WTC11 (cell line): ENCODE measurements around the gene MYOC. TPM values are rescaled to one million over a fixed set of nuclear protein-coding genes. Genes with fewer than 3 reads are reported as not detected.
A peak's percentile ranks its signal among the peaks of the same experiment; 100 is the strongest.

Experiments used
- ATAC-seq: fragments of 200-7000 bp; cut with Tn5 transposase; 2 replicates; pipeline ENCODE4 v1.10.0; 2021; ENCODE audit warnings: mild to moderate bottlenecking, moderate library complexity
- CTCF ChIA-PET: fragments of 300-600 bp; sonication (Branson Sonifier 250); formaldehyde crosslinking; loops from one replicate; lab custom pipeline; 2021; ENCODE audit warnings: antibody characterized with exemption; lab: Charles Lee
- POLR2A ChIA-PET: fragments of 350-600 bp; sonication (Branson Sonifier 250); formaldehyde crosslinking; loops from one replicate; lab custom pipeline; 2021; ENCODE audit warnings: antibody characterized with exemption; lab: Charles Lee
- DNase-seq: peaks from one replicate; pipeline ENCODE4 v3.0.0; 2021; ENCODE audit warnings: low spot score
- H3K27ac Mint-ChIP-seq: 2 replicates; pipeline ENCODE4 v1.8.0; 2021; ENCODE audit warnings: mixed read lengths
- H3K27me3 Mint-ChIP-seq: 2 replicates; pipeline ENCODE4 v1.8.0; 2021; ENCODE audit warnings: low read depth, mild to moderate bottlenecking, moderate library complexity, mixed read lengths
- H3K36me3 Mint-ChIP-seq: 2 replicates; pipeline ENCODE4 v1.8.0; 2021; ENCODE audit warnings: mixed read lengths
- H3K4me1 Mint-ChIP-seq: 2 replicates; pipeline ENCODE4 v1.8.0; 2022; ENCODE audit warnings: mixed read lengths
- H3K4me3 Mint-ChIP-seq: 2 replicates; pipeline ENCODE4 v1.8.0; 2021; ENCODE audit warnings: mild to moderate bottlenecking, moderate library complexity, mixed read lengths
- H3K9me3 Mint-ChIP-seq: 2 replicates; pipeline ENCODE4 v1.8.0; 2021; ENCODE audit warnings: mixed read lengths
- AR ChIP-seq: fragments of 250-450 bp; sonication (Bioruptor Pico); IDR thresholded peaks from 2 replicates; pipeline ENCODE4 v1.9.0; 2021; ENCODE audit warnings: mild to moderate bottlenecking
- CREB1 ChIP-seq: sonication (generic); formaldehyde crosslinking; IDR thresholded peaks from 2 replicates; pipeline ENCODE4 v1.8.0; 2023; ENCODE audit warnings: mild to moderate bottlenecking, missing genetic modification reagents
- EMX1 ChIP-seq: fragments of 250-450 bp; sonication (Bioruptor Pico); IDR thresholded peaks from 2 replicates; pipeline ENCODE4 v1.8.0; 2021; ENCODE audit warnings: mild to moderate bottlenecking
- GRHL2 ChIP-seq: fragments of 250-450 bp; sonication (Bioruptor Pico); IDR thresholded peaks from 2 replicates; pipeline ENCODE4 v1.8.0; 2022; ENCODE audit warnings: mild to moderate bottlenecking, moderate library complexity; ENCODE audit not compliant: insufficient replicate concordance, severe bottlenecking
- HMGXB4 ChIP-seq: sonication (generic); formaldehyde crosslinking; IDR thresholded peaks from 2 replicates; pipeline ENCODE4 v1.8.1; 2023; ENCODE audit warnings: mild to moderate bottlenecking, moderate library complexity, missing genetic modification reagents
- NFATC4 ChIP-seq: fragments of 250-450 bp; sonication (Bioruptor Pico); IDR thresholded peaks from 2 replicates; pipeline ENCODE4 v1.9.0; 2021; ENCODE audit warnings: mild to moderate bottlenecking
- NR1H2 ChIP-seq: sonication (generic); formaldehyde crosslinking; IDR thresholded peaks from 2 replicates; pipeline ENCODE4 v1.9.0; 2021; ENCODE audit warnings: mild to moderate bottlenecking, moderate library complexity, missing genetic modification reagents
- RELA ChIP-seq: sonication (generic); formaldehyde crosslinking; IDR thresholded peaks from 2 replicates; pipeline ENCODE4 v1.8.1; 2022; ENCODE audit warnings: missing genetic modification reagents, mild to moderate bottlenecking, borderline replicate concordance
- TEAD1 ChIP-seq: sonication (generic); formaldehyde crosslinking; IDR thresholded peaks from 2 replicates; pipeline ENCODE4 v1.8.0; 2022; ENCODE audit warnings: mild to moderate bottlenecking, missing genetic modification reagents
- TEAD4 ChIP-seq: sonication (generic); formaldehyde crosslinking; IDR thresholded peaks from 2 replicates; pipeline ENCODE4 v1.8.0; 2022; ENCODE audit warnings: mild to moderate bottlenecking, missing genetic modification reagents
- TP53 ChIP-seq: sonication (generic); formaldehyde crosslinking; IDR thresholded peaks from 2 replicates; pipeline ENCODE4 v1.8.1; 2023; ENCODE audit warnings: mild to moderate bottlenecking, missing genetic modification reagents
- ZBTB43 ChIP-seq: sonication (generic); formaldehyde crosslinking; IDR thresholded peaks from 2 replicates; pipeline ENCODE4 v1.8.1; 2023; ENCODE audit warnings: mild to moderate bottlenecking, missing genetic modification reagents
- ZNF121 ChIP-seq: sonication (generic); formaldehyde crosslinking; IDR thresholded peaks from 2 replicates; pipeline ENCODE4 v1.8.0; 2023; ENCODE audit warnings: missing genetic modification reagents
- ZNF263 ChIP-seq: sonication (generic); formaldehyde crosslinking; IDR thresholded peaks from 2 replicates; pipeline ENCODE4 v1.8.1; 2022; ENCODE audit warnings: low read depth, mild to moderate bottlenecking, moderate library complexity, missing genetic modification reagents
- ZNF532 ChIP-seq: fragments of 250-450 bp; sonication (Bioruptor Pico); IDR thresholded peaks from 2 replicates; pipeline ENCODE4 v1.9.0; 2021; ENCODE audit warnings: mild to moderate bottlenecking, borderline replicate concordance
- ZSCAN18 ChIP-seq: fragments of 250-450 bp; sonication (Bioruptor Pico); IDR thresholded peaks from 2 replicates; pipeline ENCODE4 v2.1.2; 2022; ENCODE audit warnings: mild to moderate bottlenecking, moderate library complexity
- total RNA-seq: library from RNA; stranded (reverse); gene quantifications from 3 replicates; pipeline ENCODE4 v1.2.3, GENCODE V29; 2021

The MYOC gene
- total RNA-seq, 1 experiment from 2014 or later = not detected

- TF ChIP-seq ZNF532 (CRISPR knock-in tag) (no peak), CREB1 (no peak), ZBTB43 (CRISPR knock-in tag) (no peak), TEAD4 (CRISPR knock-in tag) (no peak), AR (CRISPR knock-in tag) (no peak), ZNF121 (CRISPR knock-in tag) (no peak), NR1H2 (CRISPR knock-in tag) (no peak), NFATC4 (no peak), ZSCAN18 (CRISPR knock-in tag) (no peak)
- Mint-ChIP-seq H3K27me3 (no peaks in the 10 kb centered on the region), H3K4me1 (peaks cover 27% of the 10 kb centered on the region), H3K36me3 (no peaks in the 10 kb centered on the region), H3K27ac (0 out of 2 replicates have a peak overlapping the region, but pooled peaks have one; percentile 36), H3K9me3 (no peaks in the 10 kb centered on the region), H3K4me3 (no peak overlapping the region)
- ChIA-PET POLR2A (no interaction called here), CTCF (interaction anchor here (3.0 kb wide), 1 partner anchor 21 kb away, joined by 20 read pairs; no protein-coding TSS in a partner anchor)
- DNase-seq = no peak
- no peak; the same call in 1 of the 2 replicates for ATAC-seq
Measured at GRCh38 chr1:171623651-171624331, 28.7 kb downstream of the MYOC start.

GRCh38 chr1:171622152-171622462 is 30.4 kb downstream of the MYOC start, which contains the start of gene MYOCOS:
TSS of gene MYOCOS (plus strand) at chr1:171622243. CDS start at chr1:171623884, 1,641 bp downstream.
- Mint-ChIP-seq H3K4me1 (peaks cover 27% of the 10 kb centered on the region), H3K27me3 (no peaks in the 10 kb centered on the region), H3K27ac (peak within 1 kb of the TSS; percentile 40; the same call in 1 of the 2 replicates), H3K4me3 (no peak within 1 kb of the TSS), H3K9me3 (no peaks in the 10 kb centered on the region), H3K36me3 (no peaks in the 10 kb centered on the region)
- TF ChIP-seq HMGXB4 (no peak), TEAD1 (CRISPR knock-in tag) (no peak), RELA (CRISPR knock-in tag) (no peak), TP53 (CRISPR knock-in tag) (no peak), EMX1 (CRISPR knock-in tag) (no peak), NFATC4 (no peak), GRHL2 (CRISPR knock-in tag) (no peak), ZNF263 (CRISPR knock-in tag) (no peak)
- CTCF ChIA-PET = interaction anchor here (0.9 to 3.4 kb wide), 5 partner anchors 9 to 35 kb away, joined by 3 to 16 read pairs (median 4); no protein-coding TSS in a partner anchor
- POLR2A ChIA-PET = interaction anchor here (0.6 kb wide), 1 partner anchor 64 kb away, joined by 3 read pairs; no protein-coding TSS in a partner anchor
- DNase-seq = no peak
- no peak for ATAC-seq
